Naive thymus-derived CD4-positive, alpha-beta T cell (primary cell): Measurements from ENCODE around the gene IRF5. TPM values are rescaled to one million over a fixed set of nuclear protein-coding genes. Genes with fewer than 3 reads are reported as not detected.

ENCODE experiments used
- ATAC-seq: fragments of 150-1000 bp; cut with Tn5 transposase; 2 replicates; pipeline ENCODE4 v1.10.0; 2021; ENCODE audit warnings: mild to moderate bottlenecking, moderate library complexity
- CTCF ChIA-PET: fragments of 350-600 bp; sonication (Branson Sonifier 250); formaldehyde crosslinking; loops from one replicate; lab custom pipeline; 2021; ENCODE audit warnings: antibody characterized with exemption; lab: Charles Lee
- POLR2A ChIA-PET: fragments of 350-600 bp; sonication (Branson Sonifier 250); formaldehyde crosslinking; loops from one replicate; lab custom pipeline; 2021; ENCODE audit warnings: antibody characterized with exemption, inconsistent platforms; lab: Charles Lee
- DNase-seq, 9 donors: peaks; one replicate each; pipeline versions ENCODE4 v3.0.0 to v3.0.0-alpha.2; 2020 to 2022; ENCODE audit warnings: mixed read lengths in 1 of 9
- H3K27ac ChIP-seq: one replicate; pipeline ENCODE4 v1.7.0; 2013; ENCODE audit warnings: mild to moderate bottlenecking, low read depth, low read length, moderate library complexity
- H3K27me3 ChIP-seq, 2 donors: one replicate each; pipeline ENCODE4 v1.7.0; 2013; ENCODE audit warnings: low read length in 2 of 2, mild to moderate bottlenecking in 2 of 2, moderate library complexity in 2 of 2; ENCODE audit not compliant: control insufficient read depth in 2 of 2, insufficient read depth in 2 of 2
- H3K36me3 ChIP-seq, 3 experiments: 1 replicate in 2 of 3; 2 replicates in 1 of 3; pipeline ENCODE4 v1.7.0; 2013; ENCODE audit warnings: low read length in 3 of 3, mild to moderate bottlenecking in 3 of 3, moderate library complexity in 1 of 3; ENCODE audit not compliant: insufficient read depth in 3 of 3, control insufficient read depth in 2 of 3
- H3K4me1 ChIP-seq, 2 donors: one replicate each; pipeline ENCODE4 v1.7.0; 2013; ENCODE audit warnings: low read length in 2 of 2, mild to moderate bottlenecking in 2 of 2, moderate library complexity in 1 of 2; ENCODE audit not compliant: control insufficient read depth in 2 of 2, insufficient read depth in 2 of 2
- H3K4me3 ChIP-seq: 2 replicates; pipeline ENCODE4 v1.7.0; 2013; ENCODE audit warnings: mild to moderate bottlenecking, low read length
- H3K9me3 ChIP-seq, 3 experiments: 1 replicate in 2 of 3; 2 replicates in 1 of 3; pipeline ENCODE4 v1.7.0; 2013; ENCODE audit warnings: low read length in 3 of 3; ENCODE audit not compliant: control insufficient read depth in 2 of 3
- H3K27ac Mint-ChIP-seq, 9 donors: one replicate each; pipeline ENCODE4 v1.8.0; 2020 to 2022; ENCODE audit warnings: mixed read lengths in 9 of 9, mild to moderate bottlenecking in 8 of 9, moderate library complexity in 5 of 9, inconsistent platforms in 2 of 9
- H3K27me3 Mint-ChIP-seq, 5 donors: one replicate each; pipeline ENCODE4 v1.8.0; 2021 to 2022; ENCODE audit warnings: mixed read lengths in 5 of 5, mild to moderate bottlenecking in 1 of 5
- H3K36me3 Mint-ChIP-seq, 5 donors: one replicate each; pipeline ENCODE4 v1.8.0; 2020 to 2022; ENCODE audit warnings: mixed read lengths in 5 of 5, mild to moderate bottlenecking in 3 of 5, inconsistent platforms in 1 of 5
- H3K4me1 Mint-ChIP-seq, 7 donors: one replicate each; pipeline ENCODE4 v1.8.0; 2020 to 2022; ENCODE audit warnings: mixed read lengths in 7 of 7, mild to moderate bottlenecking in 3 of 7, inconsistent platforms in 1 of 7
- H3K4me3 Mint-ChIP-seq, 10 donors: one replicate each; pipeline ENCODE4 v1.8.0; 2020 to 2022; ENCODE audit warnings: mild to moderate bottlenecking in 10 of 10, mixed read lengths in 10 of 10, moderate library complexity in 6 of 10, inconsistent platforms in 2 of 10
- H3K9me3 Mint-ChIP-seq, 11 donors: one replicate each; pipeline ENCODE4 v1.8.0; 2020 to 2022; ENCODE audit warnings: mixed read lengths in 11 of 11, mild to moderate bottlenecking in 4 of 11, inconsistent platforms in 1 of 11, moderate library complexity in 1 of 11
- intact Hi-C, 2 donors: fragments of 100-400 bp; cut with micrococcal nuclease; formaldehyde crosslinking; loops; one replicate each; pipeline ENCODE4 v1.15.1; 2023
- polyA plus RNA-seq, 2 donors: library from polyadenylated mRNA; unstranded; fragments of 300-500 nt; fragmentation: Illumina TruSeq; gene quantifications; one replicate each; pipeline ENCODE4 v1.2.3, GENCODE V29; 2021
- total RNA-seq, 6 experiments: library from RNA in 5 of 6; stranded (reverse) in 5 of 6; gene quantifications; 1 replicate in 5 of 6; 2 replicates in 1 of 6; pipeline ENCODE4 v1.2.3 and lab custom pipeline; 2021 to 2026

IRF5 gene
- total and polyA plus RNA-seq, 7 experiments from 2014 or later, result 0.38 to 33.2 (median 2.8) TPM

GRCh38 chr7:128961030-128961659 lies 23.4 kb downstream of the IRF5 start:
- Histone ChIP-seq H3K4me1 (no peaks in the 10 kb centered on the region), H3K36me3 (peaks cover 7 to 78% (median 11%) of the 10 kb centered on the region in 3 experiments), H3K27ac (no peak overlapping the region), H3K27me3 (no peaks in the 10 kb centered on the region), H3K9me3 (no peaks in the 10 kb centered on the region), H3K4me3 (no peak overlapping the region)
- intact Hi-C loops, result no loop called here
- H3K27me3 Mint-ChIP-seq, result no peaks in the 10 kb centered on the region
- CTCF ChIA-PET, result no interaction called here
- POLR2A ChIA-PET, result no interaction called here
- peaks cover 0 to 22% (median 5%) of the 10 kb centered on the region in 7 donors for H3K4me1 Mint-ChIP-seq
- H3K9me3 Mint-ChIP-seq, result no peaks in the 10 kb centered on the region
- ATAC-seq (no peak), DNase-seq (no peak)
- H3K36me3 Mint-ChIP-seq, result peaks cover 20 to 60% (median 32%) of the 10 kb centered on the region in 5 donors
- H3K27ac Mint-ChIP-seq, result no peak overlapping the region
- H3K4me3 Mint-ChIP-seq, result no peak overlapping the region

DNA sequence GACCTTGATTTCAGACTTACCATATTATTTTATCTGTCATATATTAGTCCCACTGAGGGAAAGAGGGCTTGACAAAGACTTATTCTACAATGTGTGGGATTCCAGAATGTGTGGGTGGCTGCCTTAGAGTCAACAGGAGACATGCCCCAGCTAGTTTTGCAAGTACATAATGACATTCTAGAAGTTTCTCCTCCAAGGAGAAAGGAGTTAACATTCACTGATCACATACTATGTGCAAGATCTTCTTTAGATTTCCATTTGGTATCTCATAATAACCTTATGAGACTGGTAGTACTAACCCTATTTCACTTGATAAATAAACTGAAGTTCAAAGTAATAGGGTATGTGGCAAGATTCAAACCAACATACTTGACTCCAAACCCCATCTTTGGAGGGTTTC lies 25.2 kb downstream of the IRF5 start:
- peaks cover 17 to 78% (median 18%) of the 10 kb centered on the region in 3 experiments for H3K36me3 ChIP-seq
- no peaks in the 10 kb centered on the region for H3K4me1 ChIP-seq
- no peak overlapping the region for H3K27ac ChIP-seq
- H3K27me3 ChIP-seq, result no peaks in the 10 kb centered on the region
- intact Hi-C loops, result no loop called here
- peaks cover 16 to 55% (median 30%) of the 10 kb centered on the region in 5 donors for H3K36me3 Mint-ChIP-seq
- H3K4me1 Mint-ChIP-seq, result peaks cover 0 to 22% (median 5%) of the 10 kb centered on the region in 7 donors
- no peak overlapping the region for H3K4me3 ChIP-seq
- POLR2A ChIA-PET, result no interaction called here
- no peaks in the 10 kb centered on the region for H3K27me3 Mint-ChIP-seq
- H3K27ac Mint-ChIP-seq, result peak overlapping the region in 3 of 9 donors; percentile 29 to 38 (median 30)
- H3K4me3 Mint-ChIP-seq, result no peak overlapping the region
- ATAC-seq (no peak), DNase-seq (no peak)
- CTCF ChIA-PET, result interaction anchor here (0.7 kb wide), 1 partner anchor 1124 kb away, joined by 3 read pairs; no protein-coding TSS in a partner anchor
- H3K9me3 Mint-ChIP-seq, result no peaks in the 10 kb centered on the region
- no peaks in the 10 kb centered on the region for H3K9me3 ChIP-seq

GRCh38 chr7:128963327-128963757 lies 25.6 kb downstream of the IRF5 start:
- ChIA-PET POLR2A (interaction anchor here (0.9 kb wide), 1 partner anchor 9 kb away, joined by 3 read pairs; no protein-coding TSS in a partner anchor), CTCF (interaction anchor here (0.7 kb wide), 1 partner anchor 1124 kb away, joined by 3 read pairs; no protein-coding TSS in a partner anchor)
- Histone ChIP-seq H3K27ac (no peak overlapping the region), H3K4me1 (no peaks in the 10 kb centered on the region), H3K36me3 (peaks cover 17 to 77% (median 18%) of the 10 kb centered on the region in 3 experiments), H3K27me3 (no peaks in the 10 kb centered on the region), H3K4me3 (no peak overlapping the region), H3K9me3 (no peaks in the 10 kb centered on the region)
- H3K36me3 Mint-ChIP-seq, result peaks cover 16 to 55% (median 30%) of the 10 kb centered on the region in 5 donors
- H3K4me1 Mint-ChIP-seq, result peaks cover 0 to 22% (median 3%) of the 10 kb centered on the region in 7 donors
- H3K4me3 Mint-ChIP-seq, result peak overlapping the region in 1 of 10 donors; percentile 31
- H3K9me3 Mint-ChIP-seq, result no peaks in the 10 kb centered on the region
- ATAC-seq (peak; percentile 54), DNase-seq (no peak)
- no peaks in the 10 kb centered on the region for H3K27me3 Mint-ChIP-seq
- intact Hi-C loops, result no loop called here
- peak overlapping the region in 3 of 9 donors; percentile 29 to 31 (median 30) for H3K27ac Mint-ChIP-seq

DNA sequence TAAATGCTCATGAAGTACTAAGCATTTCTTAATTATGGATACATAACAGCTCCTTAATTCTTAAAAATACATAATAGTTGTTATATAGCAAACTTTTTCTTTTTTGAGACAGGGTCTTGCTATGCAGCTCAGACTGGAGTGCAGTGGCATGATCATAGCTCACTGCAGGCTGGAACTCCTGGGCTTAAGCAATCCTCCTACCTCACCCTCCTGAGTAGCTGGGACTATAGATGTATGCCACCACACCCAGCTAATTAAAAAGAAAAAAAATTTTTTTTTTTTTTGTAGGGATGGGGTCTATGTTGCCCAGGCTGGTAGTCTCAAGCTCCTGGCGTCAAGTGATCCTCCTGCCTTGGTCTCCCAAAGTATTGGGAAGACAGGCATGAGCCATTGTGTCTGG lies 30.9 kb downstream of the IRF5 start:
- no peak overlapping the region for H3K4me3 ChIP-seq
- DNase-seq (no peak), ATAC-seq (no peak)
- POLR2A ChIA-PET, result no interaction called here
- peaks cover 0 to 6% (median 0%) of the 10 kb centered on the region in 7 donors for H3K4me1 Mint-ChIP-seq
- H3K4me1 ChIP-seq, result no peaks in the 10 kb centered on the region
- H3K36me3 Mint-ChIP-seq, result peaks cover 8 to 56% (median 36%) of the 10 kb centered on the region in 5 donors
- no peak overlapping the region for H3K4me3 Mint-ChIP-seq
- H3K9me3 Mint-ChIP-seq, result no peaks in the 10 kb centered on the region
- H3K27me3 ChIP-seq, result no peaks in the 10 kb centered on the region
- no peaks in the 10 kb centered on the region for H3K9me3 ChIP-seq
- H3K27ac ChIP-seq, result no peak overlapping the region
- no peak overlapping the region for H3K27ac Mint-ChIP-seq
- no peaks in the 10 kb centered on the region for H3K27me3 Mint-ChIP-seq
- H3K36me3 ChIP-seq, result peaks cover 29 to 86% (median 33%) of the 10 kb centered on the region in 3 experiments
- intact Hi-C loops, result loop anchor here in 1 of 2 donors (5.0 kb wide), 1 partner anchor 124 kb away; no protein-coding TSS in a partner anchor
- CTCF ChIA-PET, result no interaction called here

DNA sequence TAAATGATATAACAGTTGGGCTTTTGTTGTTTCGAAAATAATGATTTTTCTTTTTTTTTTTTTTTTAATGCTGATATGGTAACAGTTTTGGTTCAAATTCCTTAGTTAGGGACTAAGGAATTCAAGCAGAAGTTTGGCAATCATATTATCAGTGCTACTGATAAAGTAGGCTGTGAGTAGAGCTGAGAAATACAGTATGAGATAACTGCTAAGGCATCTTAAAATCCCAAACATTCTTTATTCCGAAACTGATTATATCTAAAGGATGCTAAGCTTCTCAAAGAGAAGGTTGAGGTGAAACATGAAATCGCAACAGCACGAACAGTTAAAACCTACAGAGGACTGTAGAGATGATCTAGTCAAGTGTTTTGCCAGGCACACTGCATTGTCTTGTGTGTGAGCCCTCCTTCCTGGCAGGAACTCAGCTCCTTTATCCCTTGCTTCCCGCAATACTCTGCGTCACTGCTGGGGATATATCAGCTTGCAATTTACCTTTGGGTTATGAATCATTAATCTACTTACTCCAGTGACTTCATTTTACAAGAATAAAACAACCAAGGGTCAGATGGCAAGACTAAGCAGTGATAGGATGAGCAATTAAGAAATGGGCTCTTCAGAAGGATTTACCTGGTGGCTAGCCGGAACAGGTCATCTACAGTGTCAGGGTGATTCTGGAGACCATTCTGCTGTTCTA lies 36.7 kb downstream of the IRF5 start:
- Mint-ChIP-seq H3K27me3 (no peaks in the 10 kb centered on the region), H3K4me3 (no peak overlapping the region), H3K4me1 (no peaks in the 10 kb centered on the region), H3K36me3 (peaks cover 20 to 69% (median 38%) of the 10 kb centered on the region in 5 donors), H3K9me3 (no peaks in the 10 kb centered on the region), H3K27ac (no peak overlapping the region)
- ATAC-seq (no peak), DNase-seq (no peak)
- Histone ChIP-seq H3K27me3 (no peaks in the 10 kb centered on the region), H3K27ac (no peak overlapping the region), H3K9me3 (no peaks in the 10 kb centered on the region), H3K4me1 (no peaks in the 10 kb centered on the region), H3K36me3 (peaks cover 28 to 92% (median 31%) of the 10 kb centered on the region in 3 experiments), H3K4me3 (no peak overlapping the region)
- intact Hi-C loops, result no loop called here
- ChIA-PET POLR2A (interaction anchor here (0.7 kb wide), 1 partner anchor 128 kb away, joined by 4 read pairs; no protein-coding TSS in a partner anchor), CTCF (no interaction called here)

GRCh38 chr7:128982105-128982504 lies 44.4 kb downstream of the IRF5 start:
- no peak for ATAC-seq
- CTCF ChIA-PET, result interaction anchor here (0.8 kb wide), 1 partner anchor 113 kb away, joined by 4 read pairs; no protein-coding TSS in a partner anchor
- Mint-ChIP-seq H3K27me3 (no peaks in the 10 kb centered on the region), H3K4me3 (no peak overlapping the region), H3K9me3 (no peaks in the 10 kb centered on the region), H3K36me3 (peaks cover 11 to 68% (median 38%) of the 10 kb centered on the region in 5 donors), H3K27ac (peak overlapping the region in 1 of 9 donors; percentile 10), H3K4me1 (no peaks in the 10 kb centered on the region)
- no peak for DNase-seq
- Histone ChIP-seq H3K9me3 (no peaks in the 10 kb centered on the region), H3K4me1 (no peaks in the 10 kb centered on the region), H3K36me3 (peaks cover 28 to 90% (median 31%) of the 10 kb centered on the region in 3 experiments), H3K27me3 (no peaks in the 10 kb centered on the region), H3K27ac (no peak overlapping the region), H3K4me3 (no peak overlapping the region)
- intact Hi-C loops, result no loop called here
- POLR2A ChIA-PET, result no interaction called here
